ENCODE data around the gene GLI1. TPM values are rescaled to one million over a fixed set of nuclear protein-coding genes. Genes with fewer than 3 reads are reported as not detected.
A peak's percentile ranks its signal among the peaks of the same experiment; 100 is the strongest.
"Not testable (repeated sequence)": the region's sequence is repeated elsewhere in the genome, so short reads cannot be mapped to it uniquely, and the experiment has no call there.

GLI1 gene
- total and polyA plus RNA-seq, 5 donors, result 0.59 to 3.1 (median 2.2) TPM

- ATAC-seq (no peak), DNase-seq (no peak)
- Histone ChIP-seq H3K4me1 (ENCODE audit: control insufficient read depth, insufficient read depth, low read length) (peaks cover 2% of the 10 kb centered on the region), H3K27me3 (ENCODE audit: control insufficient read depth, insufficient read depth) (no peaks in the 10 kb centered on the region), H3K4me3 (ENCODE audit: low read length) (no peak overlapping the region), H3K9me3 (ENCODE audit: control insufficient read depth, low read length) (no peaks in the 10 kb centered on the region), H3K27ac (ENCODE audit: low read length) (no peak overlapping the region)
- intact Hi-C loops (cut with DNase I), result no loop called here
- WGBS, result 77% methylated on average over 11 of the region's 11 CpGs
These were observed 56.5 kb downstream of the GLI1 start for GRCh38 chr12:57515934-57516541.

- Histone ChIP-seq H3K4me1 (ENCODE audit: control insufficient read depth, insufficient read depth, low read length) (peaks cover 7% of the 10 kb centered on the region), H3K9me3 (ENCODE audit: control insufficient read depth, low read length) (no peaks in the 10 kb centered on the region), H3K27me3 (ENCODE audit: control insufficient read depth, insufficient read depth) (no peaks in the 10 kb centered on the region), H3K4me3 (ENCODE audit: low read length) (no peak overlapping the region), H3K27ac (ENCODE audit: low read length) (no peak overlapping the region)
- ATAC-seq (no peak), DNase-seq (no peak)
- WGBS, result 76% methylated on average over 11 of the region's 11 CpGs
- intact Hi-C loops (cut with DNase I), result no loop called here
These were observed 57.1 kb downstream of the GLI1 start for GRCh38 chr12:57516617-57517153.

- no peaks in the 10 kb centered on the region for H3K27me3 ChIP-seq (ENCODE audit: control insufficient read depth, insufficient read depth)
- DNase-seq, result no peak
These were observed 57.6 kb downstream of the GLI1 start for GRCh38 chr12:57517187-57517586.

GRCh38 chr12:57517718-57518117, 58.1 kb downstream of the GLI1 start:
- H3K27me3 ChIP-seq (ENCODE audit: control insufficient read depth, insufficient read depth); H3K4me1 ChIP-seq (ENCODE audit: control insufficient read depth, insufficient read depth, low read length); intact Hi-C loops (cut with DNase I); DNase-seq; ATAC-seq; H3K9me3 ChIP-seq (ENCODE audit: control insufficient read depth, low read length): not testable (repeated sequence)
- WGBS, result 85% methylated on average over 10 of the region's 10 CpGs
- peak overlapping the region; percentile 56 for H3K27ac ChIP-seq (ENCODE audit: low read length)
- peak overlapping the region; percentile 72 for H3K4me3 ChIP-seq (ENCODE audit: low read length)

More at GRCh38 chr12:57517187-57517586, 57.6 kb downstream of the GLI1 start:
- Histone ChIP-seq H3K4me1 (ENCODE audit: control insufficient read depth, insufficient read depth, low read length) (peaks cover 7% of the 10 kb centered on the region), H3K27ac (ENCODE audit: low read length) (no peak overlapping the region), H3K9me3 (ENCODE audit: control insufficient read depth, low read length) (no peaks in the 10 kb centered on the region), H3K4me3 (ENCODE audit: low read length) (no peak overlapping the region)
- intact Hi-C loops (cut with DNase I), result no loop called here
- ATAC-seq, result no peak
- WGBS, result 78% methylated on average over 1 of the region's 1 CpG

GRCh38 chr12:57518176-57518919, 58.8 kb downstream of the GLI1 start:
- intact Hi-C loops (cut with DNase I), result no loop called here
- WGBS, result 55% methylated on average over 8 of the region's 8 CpGs

GRCh38 chr12:57518920-57519795, 59.6 kb downstream of the GLI1 start:
- H3K4me3 ChIP-seq (ENCODE audit: low read length), result peak overlapping the region; percentile 72
- DNase-seq, result peak; percentile 64 to 67 (median 64)
- peak in 1 of 2 donors; percentile 0 for ATAC-seq
- WGBS, result 23% methylated on average over 7 of the region's 7 CpGs
- H3K4me1 ChIP-seq (ENCODE audit: control insufficient read depth, insufficient read depth, low read length), result peaks cover 11% of the 10 kb centered on the region
- H3K27me3 ChIP-seq (ENCODE audit: control insufficient read depth, insufficient read depth), result no peaks in the 10 kb centered on the region
- H3K27ac ChIP-seq (ENCODE audit: low read length), result peak overlapping the region; percentile 94
- H3K9me3 ChIP-seq (ENCODE audit: control insufficient read depth, low read length), result no peaks in the 10 kb centered on the region
- intact Hi-C loops (cut with DNase I), result no loop called here

More at GRCh38 chr12:57518176-57518919, 58.8 kb downstream of the GLI1 start:
- Histone ChIP-seq H3K4me3 (ENCODE audit: low read length) (peak overlapping the region; percentile 72), H3K4me1 (ENCODE audit: control insufficient read depth, insufficient read depth, low read length) (peaks cover 7% of the 10 kb centered on the region), H3K27me3 (ENCODE audit: control insufficient read depth, insufficient read depth) (no peaks in the 10 kb centered on the region), H3K9me3 (ENCODE audit: control insufficient read depth, low read length) (no peaks in the 10 kb centered on the region), H3K27ac (ENCODE audit: low read length) (peak overlapping the region; percentile 56)
- no peak for DNase-seq
- no peak for ATAC-seq

- intact Hi-C loops (cut with DNase I), result no loop called here
- Histone ChIP-seq H3K27me3 (ENCODE audit: control insufficient read depth, insufficient read depth) (no peaks in the 10 kb centered on the region), H3K4me3 (ENCODE audit: low read length) (peak overlapping the region; percentile 72), H3K4me1 (ENCODE audit: control insufficient read depth, insufficient read depth, low read length) (peaks cover 12% of the 10 kb centered on the region), H3K9me3 (ENCODE audit: control insufficient read depth, low read length) (no peaks in the 10 kb centered on the region), H3K27ac (ENCODE audit: low read length) (peak overlapping the region; percentile 94)
- DNase-seq (no peak), ATAC-seq (no peak)
- under 1% methylated on average over 8 of the region's 8 CpGs for WGBS
These were observed 60.1 kb downstream of the GLI1 start for GRCh38 chr12:57519796-57520052.

GRCh38 chr12:57520053-57520818, 60.7 kb downstream of the GLI1 start, which contains the start of gene DDIT3:
Gene DDIT3 (minus strand): TSS chr12:57520514. CDS start chr12:57517406, 3,108 bp downstream.
- WGBS, result under 1% methylated on average over 52 of the region's 52 CpGs

GRCh38 chr12:57521525-57522010, 62.0 kb downstream of the GLI1 start:
- Histone ChIP-seq H3K4me3 (ENCODE audit: low read length) (peak overlapping the region; percentile 91), H3K27me3 (ENCODE audit: control insufficient read depth, insufficient read depth) (no peaks in the 10 kb centered on the region), H3K4me1 (ENCODE audit: control insufficient read depth, insufficient read depth, low read length) (peaks cover 12% of the 10 kb centered on the region), H3K9me3 (ENCODE audit: control insufficient read depth, low read length) (no peaks in the 10 kb centered on the region), H3K27ac (ENCODE audit: low read length) (peak overlapping the region; percentile 90)
- no peak for ATAC-seq
- intact Hi-C loops (cut with DNase I), result no loop called here
- 34% methylated on average over 17 of the region's 17 CpGs for WGBS
- peak; percentile 57 to 78 (median 74) for DNase-seq

More at GRCh38 chr12:57520053-57520818, 60.7 kb downstream of the GLI1 start, which contains the start of gene DDIT3:
- H3K9me3 ChIP-seq (ENCODE audit: control insufficient read depth, low read length), result no peaks in the 10 kb centered on the region
- DNase-seq (peak; percentile 100), ATAC-seq (peak; percentile 89)
- H3K4me3 ChIP-seq (ENCODE audit: low read length), result peak within 1 kb of the TSS; percentile 72
- H3K27me3 ChIP-seq (ENCODE audit: control insufficient read depth, insufficient read depth), result no peaks in the 10 kb centered on the region
- peaks cover 12% of the 10 kb centered on the region for H3K4me1 ChIP-seq (ENCODE audit: control insufficient read depth, insufficient read depth, low read length)
- intact Hi-C loops (cut with DNase I), result no loop called here
- peak within 1 kb of the TSS; percentile 94 for H3K27ac ChIP-seq (ENCODE audit: low read length)
